Measurements from ENCODE around the gene MUSTN1.

- TF ChIP-seq POLR2AphosphoS5 (IDR thresholded peaks at IDR 0.05; ENCODE audit: low read depth, low read length), result no peak
- TF ChIP-seq, protein P1, sequence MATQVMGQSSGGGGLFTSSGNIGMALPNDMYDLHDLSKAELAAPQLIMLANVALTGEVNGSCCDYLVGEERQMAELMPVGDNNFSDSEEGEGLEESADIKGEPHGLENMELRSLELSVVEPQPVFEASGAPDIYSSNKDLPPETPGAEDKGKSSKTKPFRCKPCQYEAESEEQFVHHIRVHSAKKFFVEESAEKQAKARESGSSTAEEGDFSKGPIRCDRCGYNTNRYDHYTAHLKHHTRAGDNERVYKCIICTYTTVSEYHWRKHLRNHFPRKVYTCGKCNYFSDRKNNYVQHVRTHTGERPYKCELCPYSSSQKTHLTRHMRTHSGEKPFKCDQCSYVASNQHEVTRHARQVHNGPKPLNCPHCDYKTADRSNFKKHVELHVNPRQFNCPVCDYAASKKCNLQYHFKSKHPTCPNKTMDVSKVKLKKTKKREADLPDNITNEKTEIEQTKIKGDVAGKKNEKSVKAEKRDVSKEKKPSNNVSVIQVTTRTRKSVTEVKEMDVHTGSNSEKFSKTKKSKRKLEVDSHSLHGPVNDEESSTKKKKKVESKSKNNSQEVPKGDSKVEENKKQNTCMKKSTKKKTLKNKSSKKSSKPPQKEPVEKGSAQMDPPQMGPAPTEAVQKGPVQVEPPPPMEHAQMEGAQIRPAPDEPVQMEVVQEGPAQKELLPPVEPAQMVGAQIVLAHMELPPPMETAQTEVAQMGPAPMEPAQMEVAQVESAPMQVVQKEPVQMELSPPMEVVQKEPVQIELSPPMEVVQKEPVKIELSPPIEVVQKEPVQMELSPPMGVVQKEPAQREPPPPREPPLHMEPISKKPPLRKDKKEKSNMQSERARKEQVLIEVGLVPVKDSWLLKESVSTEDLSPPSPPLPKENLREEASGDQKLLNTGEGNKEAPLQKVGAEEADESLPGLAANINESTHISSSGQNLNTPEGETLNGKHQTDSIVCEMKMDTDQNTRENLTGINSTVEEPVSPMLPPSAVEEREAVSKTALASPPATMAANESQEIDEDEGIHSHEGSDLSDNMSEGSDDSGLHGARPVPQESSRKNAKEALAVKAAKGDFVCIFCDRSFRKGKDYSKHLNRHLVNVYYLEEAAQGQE (IDR thresholded peaks at IDR 0.05; ENCODE audit: insufficient read depth in 1 of 2, low read depth in 2 of 2, low read length in 2 of 2), result no peak
- TF ChIP-seq SIN3A (IDR thresholded peaks at IDR 0.05; ENCODE audit: borderline replicate concordance, insufficient read depth, low read length), result no peak
- TF ChIP-seq TAF1 (IDR thresholded peaks at IDR 0.05; ENCODE audit: borderline replicate concordance, insufficient read depth, low read length), result no peak
- no peak for TF ChIP-seq FOXP2 (optimal IDR thresholded peaks at IDR 0.05; ENCODE audit: borderline replicate concordance, extremely low read depth, extremely low read length, insufficient read depth)
Observed at GRCh38 chr3:52833202-52833601, 1.6 kb downstream of the MUSTN1 start.

Measured in PFSK-1 (cell line).